NCI-H526 treated with DMSO at 0.1 percent for 48 hours (cell line): ENCODE data around the gene PDLIM1.

ENCODE experiments used
- DNase-seq: peaks from one replicate; lab custom pipeline; 2025; lab: John Stamatoyannopoulos, UW

PDLIM1 gene

GRCh38 chr10:95290461-95291364, at the start of gene PDLIM1:
Gene PDLIM1, minus strand, starts transcription at chr10:95291003. Its CDS starts 88 bp downstream, at chr10:95290915.
- DNase-seq = no peak

GRCh38 chr10:95339863-95340262, 49.1 kb upstream of the PDLIM1 start:
- DNase-seq = no peak

- no peak for DNase-seq
These were observed 46.8 kb upstream of the PDLIM1 start for GRCh38 chr10:95337423-95338160.

GRCh38 chr10:95336702-95337101, 45.9 kb upstream of the PDLIM1 start:
- DNase-seq = no peak

- DNase-seq = no peak
These were observed 45.3 kb upstream of the PDLIM1 start for GRCh38 chr10:95335933-95336699.

GRCh38 chr10:95334805-95335144, 44.0 kb upstream of the PDLIM1 start:
- no peak for DNase-seq

GRCh38 chr10:95333997-95334804, 43.4 kb upstream of the PDLIM1 start:
- no peak for DNase-seq

- DNase-seq = no peak
These were observed 42.0 kb upstream of the PDLIM1 start for GRCh38 chr10:95332666-95333249.

GRCh38 chr10:95331596-95332130, 40.9 kb upstream of the PDLIM1 start:
- no peak for DNase-seq

GRCh38 chr10:95330966-95331453, 40.2 kb upstream of the PDLIM1 start:
- no peak for DNase-seq

- no peak for DNase-seq
These were observed 38.5 kb upstream of the PDLIM1 start for GRCh38 chr10:95329296-95329695.

GRCh38 chr10:95328013-95328412, 37.2 kb upstream of the PDLIM1 start:
- no peak for DNase-seq

- no peak for DNase-seq
These were observed 36.6 kb upstream of the PDLIM1 start for GRCh38 chr10:95327367-95327766.

GRCh38 chr10:95326396-95326795, 35.6 kb upstream of the PDLIM1 start:
- DNase-seq = no peak

GRCh38 chr10:95325863-95326262, 35.1 kb upstream of the PDLIM1 start:
- no peak for DNase-seq

- no peak for DNase-seq
These were observed 33.8 kb upstream of the PDLIM1 start for GRCh38 chr10:95324436-95325268.

- DNase-seq = no peak
These were observed 30.9 kb upstream of the PDLIM1 start for GRCh38 chr10:95321554-95322301.

GRCh38 chr10:95319239-95319638, 28.4 kb upstream of the PDLIM1 start:
- no peak for DNase-seq

GRCh38 chr10:95315509-95315908, 24.7 kb upstream of the PDLIM1 start:
- no peak for DNase-seq
